BE2C (cell line): ENCODE measurements around the gene CCDC32.

ENCODE experiments used
- DNase-seq: peaks from one replicate; pipeline ENCODE4 v3.0.0-alpha.2; 2020
- H3K27me3 ChIP-seq: fragments of 250-450 bp; sonication (Bioruptor Pico); 2 replicates; pipeline ENCODE4 v1.5.1; 2020; ENCODE audit warnings: mild to moderate bottlenecking
- H3K36me3 ChIP-seq: fragments of 250-450 bp; sonication (Bioruptor Pico); 2 replicates; pipeline ENCODE4 v1.5.1; 2020; ENCODE audit warnings: mild to moderate bottlenecking
- H3K4me1 ChIP-seq: fragments of 250-450 bp; sonication (Bioruptor Pico); 2 replicates; pipeline ENCODE4 v1.5.1; 2020
- H3K4me3 ChIP-seq: 2 replicates; pipeline ENCODE4 v1.5.1; 2011; ENCODE audit warnings: low read depth, low read length
- H3K9me3 ChIP-seq: fragments of 250-450 bp; sonication (Bioruptor Pico); 2 replicates; pipeline ENCODE4 v1.5.1; 2020
- CTCF ChIP-seq: IDR thresholded peaks from 2 replicates; pipeline ENCODE4 v1.5.1; 2012; ENCODE audit warnings: mild to moderate bottlenecking, low read depth, low read length

The CCDC32 gene

DNA sequence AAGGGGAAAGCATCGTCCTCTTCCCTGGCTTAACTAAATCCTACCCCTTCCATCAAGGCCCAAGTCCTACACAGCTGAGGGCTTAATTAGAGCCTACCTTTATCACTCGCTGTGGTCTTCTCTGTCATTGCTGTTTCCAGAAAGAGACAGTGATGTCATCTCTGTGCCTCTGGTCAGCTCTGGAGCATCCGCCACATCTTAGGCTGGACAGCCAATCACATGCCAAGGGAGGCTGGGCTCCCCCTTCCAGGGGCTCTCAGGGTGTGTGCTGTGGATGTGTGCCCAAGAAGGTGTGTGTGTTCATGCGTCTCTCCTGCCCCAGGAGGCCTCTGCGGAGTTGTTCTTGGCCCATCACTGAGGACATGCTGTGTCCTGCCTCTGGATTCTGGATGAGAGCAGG lies 51.2 kb downstream of the CCDC32 start:
- Histone ChIP-seq H3K36me3 (no peaks in the 10 kb centered on the region), H3K27me3 (no peaks in the 10 kb centered on the region), H3K4me1 (peaks cover 3% of the 10 kb centered on the region; the same call in 1 of the 2 replicates), H3K9me3 (no peaks in the 10 kb centered on the region), H3K4me3 (no peak overlapping the region)
- no peak for TF ChIP-seq CTCF
- no peak for DNase-seq

DNA sequence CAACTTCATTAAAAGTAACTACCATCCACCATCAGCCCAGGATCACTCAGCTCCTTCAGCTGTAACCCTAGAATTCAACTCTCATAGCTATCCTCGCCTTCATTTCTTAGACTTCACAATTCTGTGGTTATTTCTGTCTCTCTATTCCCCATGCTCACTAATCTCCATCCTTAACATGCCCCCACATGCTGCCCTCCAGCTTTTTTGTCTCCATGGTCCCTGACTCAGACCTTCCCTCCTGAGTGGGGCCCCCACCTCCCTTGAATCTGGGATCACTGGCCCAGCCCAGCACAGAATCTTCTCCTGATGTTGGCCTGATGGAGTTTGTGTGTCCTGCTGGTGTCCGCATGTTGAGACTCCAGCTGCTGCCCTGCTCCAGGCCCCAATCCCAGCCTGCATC lies 52.4 kb downstream of the CCDC32 start:
- Histone ChIP-seq H3K36me3 (no peaks in the 10 kb centered on the region), H3K27me3 (no peaks in the 10 kb centered on the region), H3K9me3 (no peaks in the 10 kb centered on the region), H3K4me3 (no peak overlapping the region), H3K4me1 (peaks cover 3% of the 10 kb centered on the region; the same call in 1 of the 2 replicates)
- TF ChIP-seq CTCF: no peak
- DNase-seq: no peak

DNA sequence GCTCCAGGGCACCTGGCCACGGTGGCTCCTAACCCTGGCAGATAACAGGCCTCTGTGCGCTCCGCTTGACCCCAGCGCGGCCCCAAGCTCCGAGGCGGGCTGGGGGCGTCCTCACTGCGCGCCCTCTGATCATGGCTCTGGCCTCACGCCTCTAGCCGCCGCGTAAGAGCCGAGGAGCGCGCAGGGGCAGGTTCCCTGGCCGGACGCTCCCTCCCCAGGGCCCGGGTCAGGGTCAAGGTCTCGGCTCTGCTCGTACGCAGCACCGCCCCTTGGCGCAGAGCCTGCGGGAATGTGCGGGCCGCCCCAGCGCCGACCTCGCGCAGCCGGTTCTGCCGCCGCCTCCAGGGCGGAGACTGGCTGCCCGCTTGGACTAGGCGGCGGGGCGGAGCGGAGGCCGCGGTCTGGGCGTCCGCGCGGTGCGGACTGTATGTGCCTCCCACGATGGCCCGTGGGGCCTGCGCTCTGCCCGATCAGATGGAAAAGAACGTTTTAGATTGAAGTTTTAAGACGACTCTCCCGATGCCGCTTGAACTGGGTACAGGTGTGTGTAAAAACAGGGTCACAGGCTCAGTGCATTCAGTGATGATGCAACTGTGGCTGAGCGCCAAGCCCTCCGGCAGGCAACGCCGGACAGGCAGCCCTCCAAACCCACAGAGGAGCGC lies 53.2 kb downstream of the CCDC32 start:
- H3K36me3 ChIP-seq: no peaks in the 10 kb centered on the region
- TF ChIP-seq CTCF: no peak
- H3K9me3 ChIP-seq: no peaks in the 10 kb centered on the region
- no peaks in the 10 kb centered on the region for H3K27me3 ChIP-seq
- H3K4me1 ChIP-seq: peaks cover 3% of the 10 kb centered on the region; the same call in 1 of the 2 replicates
- DNase-seq: peak; percentile 70
- H3K4me3 ChIP-seq: peak overlapping the region; percentile 64

DNA sequence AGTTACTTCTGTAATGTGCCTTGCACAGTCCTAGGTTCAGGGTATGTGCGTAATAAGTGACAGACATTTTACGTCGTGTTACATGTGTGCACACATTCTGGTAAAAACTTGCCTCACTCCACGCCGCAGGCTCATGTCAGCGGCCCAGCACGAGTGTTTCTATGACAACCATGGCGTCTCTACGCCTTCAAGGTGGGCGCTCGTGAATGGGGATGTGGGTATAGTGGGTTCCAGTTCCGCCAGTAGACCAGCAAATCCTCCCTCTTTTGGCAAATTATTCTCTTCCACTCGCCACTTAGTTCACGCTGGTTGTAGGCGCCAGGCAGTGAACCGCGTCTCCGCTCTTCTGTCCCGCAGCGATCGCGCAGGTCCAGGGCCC lies 53.8 kb downstream of the CCDC32 start:
- Histone ChIP-seq H3K36me3 (no peaks in the 10 kb centered on the region), H3K27me3 (no peaks in the 10 kb centered on the region), H3K4me1 (peaks cover 3% of the 10 kb centered on the region; the same call in 1 of the 2 replicates), H3K4me3 (peak overlapping the region; percentile 64), H3K9me3 (no peaks in the 10 kb centered on the region)
- TF ChIP-seq CTCF: no peak
- no peak for DNase-seq

- H3K9me3 ChIP-seq: no peaks in the 10 kb centered on the region
- no peak for DNase-seq
- H3K4me3 ChIP-seq: no peak overlapping the region
- H3K4me1 ChIP-seq: peaks cover 3% of the 10 kb centered on the region; the same call in 1 of the 2 replicates
- no peaks in the 10 kb centered on the region for H3K27me3 ChIP-seq
- no peaks in the 10 kb centered on the region for H3K36me3 ChIP-seq
- no peak for TF ChIP-seq CTCF
Measured at GRCh38 chr15:40510201-40510600, 54.6 kb downstream of the CCDC32 start.

- H3K27me3 ChIP-seq: no peaks in the 10 kb centered on the region
Measured at GRCh38 chr15:40508216-40508615, 56.6 kb downstream of the CCDC32 start.

More at GRCh38 chr15:40508216-40508615, 56.6 kb downstream of the CCDC32 start:
- H3K36me3 ChIP-seq: no peaks in the 10 kb centered on the region
- H3K4me3 ChIP-seq: no peak overlapping the region
- H3K4me1 ChIP-seq: peaks cover 3% of the 10 kb centered on the region; the same call in 1 of the 2 replicates
- no peak for TF ChIP-seq CTCF
- H3K9me3 ChIP-seq: no peaks in the 10 kb centered on the region
- DNase-seq: no peak
